GM18520 (cell line): ENCODE data around the gene APOF.
"Not testable (repeated sequence)": the region's sequence is repeated elsewhere in the genome, so short reads cannot be mapped to it uniquely, and the experiment has no call there.

ENCODE experiments used
- ATAC-seq: cut with Tn5 transposase; IDR thresholded peaks from one replicate; pipeline ENCODE4 v1.9.1; 2021; ENCODE audit not compliant: unreplicated experiment

The APOF gene

DNA sequence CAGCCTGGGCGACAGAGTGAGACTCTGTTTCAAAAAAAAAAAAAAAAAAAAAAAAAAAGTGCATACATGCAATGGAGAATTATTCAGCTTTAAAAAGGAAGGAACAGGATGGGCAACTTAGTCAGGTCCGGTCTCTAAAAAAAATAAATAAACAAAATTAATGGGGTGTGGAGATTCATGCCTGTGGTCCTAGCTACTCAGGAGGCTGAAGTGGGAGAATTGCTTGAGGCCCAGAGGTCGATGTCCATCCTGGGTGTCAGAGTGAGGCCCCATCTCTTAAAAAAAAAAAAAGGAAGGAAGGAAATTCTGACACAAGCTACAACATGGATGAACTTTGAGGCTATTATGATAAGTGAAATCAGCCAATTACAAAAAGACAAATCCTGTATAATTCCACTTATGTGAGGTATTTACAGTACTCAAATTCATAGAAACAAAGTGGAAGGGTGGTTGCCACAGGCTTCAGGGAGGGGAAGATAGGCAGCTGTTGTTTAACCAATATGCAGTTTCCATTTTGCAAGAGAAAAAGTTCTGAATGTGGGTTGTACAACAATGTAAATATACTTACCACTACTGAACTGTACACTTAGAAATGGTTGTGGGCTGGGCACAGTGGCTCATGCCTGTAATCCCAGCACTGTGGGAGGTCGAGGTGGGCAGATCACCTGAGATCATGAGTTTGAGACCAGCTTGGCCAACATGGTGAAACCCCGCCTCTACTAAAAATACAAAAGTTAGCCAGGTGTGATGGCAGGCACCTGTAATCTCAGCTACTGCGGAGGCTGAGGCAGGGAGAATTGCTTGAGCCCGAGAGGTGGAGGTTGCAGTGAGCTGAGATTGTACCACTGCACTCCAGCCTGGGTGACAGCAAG is 12.3 kb upstream of the APOF start:
- no peak for ATAC-seq

DNA sequence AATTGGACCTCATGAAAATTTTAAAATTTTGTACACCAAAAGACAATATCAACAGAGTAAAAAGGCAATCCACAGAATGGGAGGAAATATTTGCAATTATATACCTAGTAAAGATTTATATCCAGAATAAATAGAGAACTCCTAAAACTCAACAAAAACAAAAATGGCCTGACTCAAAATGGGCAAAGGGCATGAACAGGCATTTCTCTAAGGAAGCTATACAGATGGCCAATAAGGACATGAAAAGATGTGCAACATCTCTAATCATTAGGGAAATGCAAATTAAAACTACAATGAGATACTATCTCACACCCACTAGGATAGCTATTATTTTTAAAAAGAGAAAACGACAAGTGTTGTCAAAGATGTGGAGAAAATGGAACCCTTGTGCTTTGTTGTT is 10.9 kb upstream of the APOF start:
- no peak for ATAC-seq

- no peak for ATAC-seq
Observed at GRCh38 chr12:56366948-56367347, 4.3 kb upstream of the APOF start.

DNA sequence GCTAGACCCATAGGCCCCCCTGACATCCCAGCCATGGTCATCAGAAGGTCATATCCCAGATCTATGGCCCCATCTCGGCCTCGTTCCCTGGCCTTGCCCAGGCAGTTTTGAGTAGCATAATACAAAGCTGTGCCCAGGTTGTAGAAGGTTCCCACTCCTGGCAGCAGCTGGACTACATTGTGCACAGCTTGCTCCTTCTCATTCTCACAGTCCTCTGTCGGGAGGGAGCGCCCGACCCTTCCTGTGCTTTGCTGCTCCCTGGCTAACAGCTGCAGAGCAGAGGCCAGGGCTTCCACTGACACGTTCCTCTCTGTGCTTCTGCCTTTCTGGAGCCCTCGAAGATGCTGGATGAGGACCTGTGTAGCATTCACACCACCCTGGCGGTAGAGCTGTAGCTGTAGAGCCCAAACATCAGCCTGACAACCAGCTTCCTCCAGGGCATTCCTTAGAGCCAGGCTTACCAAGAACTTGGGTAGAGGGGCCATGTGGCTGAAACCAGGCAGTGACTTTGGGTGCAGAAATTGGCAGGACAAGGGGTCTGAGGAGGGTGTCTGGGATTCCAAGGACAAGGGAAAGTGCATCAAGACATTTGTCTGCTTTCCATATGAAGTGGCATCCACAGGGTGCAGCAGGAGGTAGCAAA is 1.0 kb downstream of the APOF start:
- ATAC-seq = no peak

DNA sequence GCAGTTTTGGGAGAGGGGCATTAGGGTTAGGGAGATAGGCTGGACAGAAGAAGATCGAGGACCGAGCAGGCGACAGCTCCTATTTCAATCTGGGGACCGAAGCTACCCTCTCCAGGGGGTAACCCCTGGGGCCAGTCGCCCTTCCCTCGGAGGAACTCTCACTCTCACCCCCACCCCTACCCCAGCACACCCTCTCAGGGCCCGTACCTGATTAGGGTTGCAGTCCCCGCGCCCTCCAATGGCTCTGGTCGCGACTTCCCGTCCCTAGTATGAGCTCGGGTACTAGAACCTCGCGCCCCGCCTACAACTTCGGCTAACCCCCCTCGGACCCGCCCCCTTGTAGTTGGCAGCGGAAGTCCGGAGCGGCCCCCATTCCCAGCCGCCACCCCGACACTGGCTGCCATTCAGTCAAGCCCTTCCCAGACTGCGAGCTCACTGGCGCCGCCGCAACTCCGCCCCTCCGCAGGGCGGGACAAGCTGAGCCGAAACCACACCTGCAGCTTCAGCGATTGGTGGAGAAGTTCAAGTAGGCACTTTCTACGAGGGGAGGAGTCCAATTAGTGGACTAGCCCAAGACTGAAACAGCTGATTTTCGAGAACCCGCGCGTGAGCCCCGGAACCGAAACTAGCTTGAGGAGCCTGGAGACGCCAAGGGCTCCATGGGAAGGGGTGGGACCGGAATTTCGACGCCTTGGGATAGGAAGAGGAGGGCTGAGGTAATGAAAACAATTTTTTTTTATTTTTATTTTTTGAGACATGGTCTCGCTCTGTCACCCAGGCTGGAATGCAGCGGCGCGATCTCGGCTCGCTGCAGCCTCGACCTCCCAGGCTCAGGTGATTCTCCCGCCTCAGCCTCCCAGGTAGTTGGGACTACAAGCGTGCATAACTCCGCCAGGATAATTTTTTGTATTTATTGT is 2.5 kb downstream of the APOF start, which contains the start of gene STAT2:
Gene STAT2 (minus strand): TSS at position 257 of the 917 bp plus-strand sequence. CDS start 3,536 bp downstream, outside the sequence.
- peak; percentile 97 for ATAC-seq

GRCh38 chr12:56358836-56359532 is 3.7 kb downstream of the APOF start:
- ATAC-seq = no peak

DNA sequence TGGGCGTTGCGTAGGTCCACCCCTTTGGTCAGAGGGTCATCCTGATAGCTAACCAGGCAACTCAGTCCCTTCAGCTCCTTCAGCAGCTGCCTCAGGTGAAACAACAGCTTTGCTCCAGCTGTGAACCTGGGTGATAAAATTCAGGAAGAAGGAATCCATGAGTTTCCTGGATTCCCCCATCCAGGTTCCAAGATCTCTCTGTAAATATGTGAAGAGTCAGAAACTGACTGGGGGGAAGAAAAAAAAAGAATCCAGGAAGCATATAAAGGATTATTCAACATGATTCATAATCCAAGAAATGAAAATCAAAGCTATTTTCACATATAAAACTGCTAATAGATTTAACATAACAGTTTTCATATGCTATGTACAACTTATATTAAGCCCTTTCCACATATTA is 11.3 kb downstream of the APOF start:
- no peak for ATAC-seq

DNA sequence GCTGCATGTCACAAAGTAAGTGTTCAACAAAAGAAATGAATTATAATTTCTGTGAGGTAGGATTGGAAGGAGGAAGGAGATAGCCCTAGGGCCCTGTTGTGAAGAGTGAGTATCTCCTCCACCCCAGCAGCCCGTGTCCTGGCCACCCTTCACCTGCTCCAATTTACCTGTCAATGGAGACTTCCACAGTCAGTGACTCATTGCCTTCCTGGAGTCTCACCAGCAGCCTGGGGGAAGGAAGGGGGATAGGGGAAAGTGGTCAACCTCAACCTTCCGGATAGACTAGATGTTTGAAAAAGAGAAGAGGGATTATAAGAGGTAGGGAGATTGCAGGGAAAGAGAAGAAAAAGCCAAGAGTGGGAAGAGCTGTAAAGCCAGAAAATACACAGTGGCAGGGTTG is 12.0 kb downstream of the APOF start:
- no peak for ATAC-seq

DNA sequence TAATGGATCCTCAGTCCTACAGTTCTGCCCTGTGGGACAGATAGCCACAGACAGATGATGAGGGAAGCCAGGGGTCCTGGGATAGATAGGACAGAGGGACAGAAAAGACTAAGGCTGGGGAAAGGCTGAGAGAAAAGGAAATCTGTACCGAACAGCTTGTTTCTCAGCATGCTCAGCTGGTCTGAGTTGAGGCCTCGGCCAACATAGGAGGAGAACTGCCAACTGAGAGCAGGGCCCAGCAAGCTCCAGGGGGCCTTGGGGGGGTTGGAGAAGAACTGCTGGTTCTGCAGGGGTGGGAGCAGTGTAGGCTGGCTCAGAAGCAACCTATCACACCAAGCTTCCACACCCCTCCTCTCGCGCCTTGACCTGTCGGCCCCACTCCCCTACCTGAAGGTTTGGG is 13.9 kb downstream of the APOF start:
- ATAC-seq = no peak

DNA sequence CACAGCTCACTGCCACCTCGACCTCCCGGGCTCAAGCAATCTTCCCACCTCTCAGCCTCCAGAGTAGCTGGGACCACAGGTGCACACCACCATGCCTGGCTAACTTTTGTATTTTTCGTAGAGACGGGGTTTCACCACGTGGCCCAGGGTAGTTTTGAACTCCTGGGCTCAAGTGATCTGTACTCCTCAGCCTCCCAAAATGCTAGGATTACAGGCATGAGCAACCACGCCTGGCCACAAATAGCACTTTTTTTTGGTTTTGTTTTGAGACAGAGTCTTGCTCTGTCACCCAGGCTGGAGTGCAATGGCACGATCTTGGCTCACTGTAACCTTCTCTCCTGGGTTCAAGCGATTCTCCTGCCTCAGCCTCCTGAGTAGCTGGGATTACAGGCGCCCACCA is 15.4 kb downstream of the APOF start:
- ATAC-seq = not testable (repeated sequence)

GRCh38 chr12:56346675-56347074 is 16.0 kb downstream of the APOF start:
- no peak for ATAC-seq

DNA sequence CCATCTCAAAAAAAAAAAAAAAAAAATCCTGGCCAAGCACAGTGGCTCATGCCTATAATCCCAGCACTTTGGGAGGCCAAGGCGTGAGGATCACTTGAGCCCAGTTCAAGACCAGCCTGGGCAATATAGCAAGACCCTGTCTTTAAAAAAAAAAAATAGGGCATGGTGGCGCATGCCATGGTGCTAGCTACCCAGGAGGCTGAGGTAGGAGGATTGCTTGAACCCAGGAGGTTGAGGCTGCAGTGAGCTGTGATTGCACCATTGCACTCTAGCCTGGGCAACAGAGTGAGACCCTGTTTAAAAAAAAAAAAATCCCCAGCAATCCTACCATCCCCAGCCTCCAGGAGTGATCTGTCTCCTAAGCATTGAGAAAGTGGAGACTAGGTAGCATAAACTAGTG is 20.4 kb downstream of the APOF start:
- not testable (repeated sequence) for ATAC-seq

DNA sequence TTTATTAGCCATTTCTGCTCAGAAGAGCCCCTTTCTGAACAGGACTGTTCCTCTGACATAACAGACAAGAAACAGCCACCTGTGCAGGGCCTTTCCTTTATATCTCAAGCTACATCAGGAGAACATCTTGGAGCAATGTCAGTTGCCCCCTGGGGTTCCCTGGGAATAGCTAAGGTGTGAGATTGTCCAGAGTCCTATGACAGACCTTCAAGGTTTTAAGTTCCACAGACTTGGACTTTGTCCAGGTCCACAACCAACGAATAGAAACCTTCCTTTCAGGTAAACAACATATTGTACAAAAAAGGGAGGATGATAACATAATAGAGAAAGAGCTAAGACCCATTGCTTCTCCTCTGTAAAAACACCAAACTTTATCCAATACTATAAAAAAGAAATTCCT is 21.0 kb downstream of the APOF start:
- ATAC-seq = no peak

GRCh38 chr12:56339158-56339422 is 23.6 kb downstream of the APOF start:
- no peak for ATAC-seq

DNA sequence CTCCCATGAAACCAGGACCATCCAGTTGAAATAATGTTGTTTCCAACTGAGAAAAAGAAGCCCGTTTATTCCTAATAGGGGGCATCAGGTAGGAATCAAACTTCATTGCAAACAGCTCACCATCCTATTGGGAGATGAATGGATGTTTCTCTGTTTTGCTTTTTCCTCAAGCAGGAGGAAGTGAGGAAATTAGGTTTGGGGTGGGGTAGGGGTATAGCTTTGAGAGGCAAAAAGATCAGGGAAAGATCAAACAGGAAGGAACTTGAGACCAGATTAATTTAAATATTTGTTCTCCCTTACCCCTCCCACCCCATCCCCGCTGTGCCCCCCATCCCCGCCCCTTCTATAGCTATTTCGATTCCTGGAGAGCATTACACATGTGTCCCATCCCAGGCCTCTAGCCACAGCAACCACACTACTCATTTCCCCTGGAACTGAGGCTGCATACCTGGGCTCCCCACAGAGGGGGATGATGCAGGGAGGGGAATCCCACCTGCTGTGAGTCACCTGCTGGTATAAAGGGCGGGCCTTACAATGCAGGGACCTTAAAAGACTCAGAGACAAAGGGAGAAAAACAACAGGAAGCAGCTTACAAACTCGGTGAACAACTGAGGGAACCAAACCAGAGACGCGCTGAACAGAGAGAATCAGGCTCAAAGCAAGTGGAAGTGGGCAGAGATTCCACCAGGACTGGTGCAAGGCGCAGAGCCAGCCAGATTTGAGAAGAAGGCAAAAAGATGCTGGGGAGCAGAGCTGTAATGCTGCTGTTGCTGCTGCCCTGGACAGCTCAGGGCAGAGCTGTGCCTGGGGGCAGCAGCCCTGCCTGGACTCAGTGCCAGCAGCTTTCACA is 24.1 kb downstream of the APOF start, which contains the start of gene IL23A:
Gene IL23A (plus strand): TSS at position 577 of the 850 bp plus-strand sequence. CDS start 161 bp downstream, at position 738.
- ATAC-seq = no peak

DNA sequence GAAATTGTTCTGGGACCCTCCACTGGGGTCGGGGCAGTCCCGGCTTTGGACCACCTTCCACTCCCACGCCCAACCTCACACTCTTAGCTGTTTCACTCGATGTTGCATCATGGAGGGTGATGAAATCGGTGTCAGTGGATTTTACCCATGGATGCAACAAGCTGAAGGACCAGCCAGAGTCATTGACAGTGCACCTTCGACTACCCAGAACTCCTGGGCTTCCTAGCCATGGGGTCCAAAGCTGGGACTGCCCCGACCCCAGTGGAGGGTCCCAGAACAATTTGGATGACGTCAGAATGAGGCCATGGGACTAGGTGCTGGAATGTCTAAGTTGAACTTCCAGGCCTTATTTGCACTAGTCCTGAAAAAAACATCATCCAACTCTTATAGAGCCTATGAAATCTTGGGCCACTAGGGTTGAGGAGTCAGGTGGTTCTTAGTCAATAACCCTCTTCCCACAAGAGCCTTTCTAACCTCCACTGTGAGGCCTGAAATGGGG is 24.9 kb downstream of the APOF start:
- no peak for ATAC-seq

DNA sequence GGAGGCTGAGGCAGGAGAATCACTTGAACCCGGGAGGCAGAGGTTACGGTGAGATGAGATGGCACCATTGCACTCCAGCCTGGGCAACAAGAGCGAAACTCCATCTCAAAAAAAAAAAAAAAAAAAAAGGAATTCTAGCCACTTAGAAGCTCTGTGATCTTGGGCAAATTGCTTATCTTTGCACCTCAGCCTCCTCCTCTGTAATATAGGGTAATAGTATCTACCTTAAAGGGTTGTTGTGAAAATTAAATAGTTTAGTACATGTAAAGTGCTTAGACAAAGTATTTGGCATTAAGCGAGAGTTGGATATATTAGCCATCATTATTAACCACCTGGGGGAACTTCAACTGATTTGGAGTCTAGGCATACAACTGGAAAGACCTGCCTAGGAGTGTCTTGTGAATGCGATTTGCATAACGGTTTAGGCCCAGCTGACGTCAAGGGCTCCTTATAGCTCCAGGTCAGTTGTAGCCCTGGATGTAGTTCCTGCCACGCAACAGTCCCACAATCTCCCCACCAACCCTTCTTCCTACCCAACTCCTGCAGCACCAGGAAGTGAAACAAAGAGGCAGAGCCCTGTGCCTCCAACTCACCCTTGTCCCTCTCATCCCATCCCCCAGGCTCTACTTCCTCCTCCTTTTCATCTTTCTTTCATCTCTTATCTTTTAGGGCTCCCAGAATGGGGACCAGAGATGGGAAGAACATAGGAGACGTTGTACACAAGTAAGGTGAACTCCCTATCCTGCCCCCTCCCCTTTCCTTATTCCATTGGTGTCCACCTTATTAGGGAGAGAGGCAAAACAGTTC is 26.1 kb downstream of the APOF start:
- no peak for ATAC-seq

GRCh38 chr12:56335527-56335926 is 27.1 kb downstream of the APOF start:
- not testable (repeated sequence) for ATAC-seq

GRCh38 chr12:56334490-56334793 is 28.2 kb downstream of the APOF start:
- no peak for ATAC-seq
